DOHH2 (cell line): ENCODE measurements around the gene PTK7.

Experiments
- H3F3A ChIP-seq: fragments of 200-600 bp; sonication (generic), shearing (Covaris generic); 2 replicates; pipeline ENCODE4 v1.6.0; 2016; ENCODE audit warnings: antibody characterized with exemption, mild to moderate bottlenecking; ENCODE audit not compliant: control insufficient read depth, insufficient read depth
- H3K27ac ChIP-seq: fragments of 200-600 bp; sonication (generic); 2 replicates; pipeline ENCODE4 v1.5.1; 2014; ENCODE audit warnings: low read depth, mild to moderate bottlenecking, low read length, moderate library complexity
- H3K27me3 ChIP-seq: fragments of 200-600 bp; sonication (generic); 2 replicates; pipeline ENCODE4 v1.6.1; 2014; ENCODE audit warnings: mild to moderate bottlenecking, low read length, mixed read lengths; ENCODE audit not compliant: control insufficient read depth
- H3K36me3 ChIP-seq: fragments of 200-600 bp; sonication (generic); 2 replicates; pipeline ENCODE4 v1.6.1; 2014; ENCODE audit warnings: mild to moderate bottlenecking, low read length, moderate library complexity, mixed read lengths; ENCODE audit not compliant: control insufficient read depth
- H3K4me1 ChIP-seq: fragments of 200-600 bp; sonication (generic); 2 replicates; pipeline ENCODE4 v1.6.1; 2014; ENCODE audit warnings: mild to moderate bottlenecking, low read length, mixed read lengths; ENCODE audit not compliant: control insufficient read depth
- H3K4me2 ChIP-seq: fragments of 200-600 bp; sonication (generic); 2 replicates; pipeline ENCODE4 v1.6.0; 2014; ENCODE audit warnings: mild to moderate bottlenecking, low read length, moderate library complexity
- H3K4me3 ChIP-seq: fragments of 200-600 bp; sonication (generic); 2 replicates; pipeline ENCODE4 v1.5.1; 2014; ENCODE audit warnings: mild to moderate bottlenecking, low read length, mixed read lengths
- H3K79me2 ChIP-seq: fragments of 200-600 bp; sonication (generic); 2 replicates; pipeline ENCODE4 v1.6.1; 2014; ENCODE audit warnings: mild to moderate bottlenecking, low read length, mixed read lengths; ENCODE audit not compliant: control insufficient read depth
- H3K9me2 ChIP-seq: fragments of 200-600 bp; sonication (generic); replicated peaks from 2 replicates; pipeline ENCODE4 v1.6.1; 2014; ENCODE audit warnings: mild to moderate bottlenecking, low read length, mixed read lengths; ENCODE audit not compliant: control insufficient read depth
- H3K9me3 ChIP-seq: fragments of 200-600 bp; sonication (generic); 2 replicates; pipeline ENCODE4 v1.6.1; 2014; ENCODE audit warnings: antibody characterized with exemption, low read length, mixed read lengths; ENCODE audit not compliant: control insufficient read depth, insufficient read depth
- H4K20me1 ChIP-seq: fragments of 200-600 bp; sonication (generic); 2 replicates; pipeline ENCODE4 v1.6.0; 2014; ENCODE audit warnings: low read depth, mild to moderate bottlenecking, antibody characterized with exemption, low read length, moderate library complexity; ENCODE audit not compliant: control insufficient read depth, insufficient read depth
- CTCF ChIP-seq: fragments of 200-600 bp; sonication (generic); IDR thresholded peaks from one replicate; pipeline ENCODE4 v1.5.1; 2014; ENCODE audit warnings: antibody characterized with exemption, mild to moderate bottlenecking, low read depth, low read length; ENCODE audit not compliant: poor library complexity, severe bottlenecking
- EZH2phosphoT487 ChIP-seq: fragments of 200-600 bp; sonication (generic); IDR thresholded peaks from 2 replicates; pipeline ENCODE4 v1.6.1; 2017; ENCODE audit warnings: borderline replicate concordance, mild to moderate bottlenecking, antibody characterized with exemption, low read length, moderate library complexity, mixed read lengths

Gene PTK7

GRCh38 chr6:43053545-43054205 lies 22.4 kb upstream of the PTK7 start, which contains the start of gene CUL7:
CUL7 (minus strand) TSS chr6:43053851; CDS start chr6:43052788, 1,063 bp downstream.
- Histone ChIP-seq H3K79me2 (peaks cover 21% of the 10 kb centered on the region), H3F3A (peaks cover 9% of the 10 kb centered on the region), H3K4me2 (peak within 1 kb of the TSS; percentile 81), H3K4me3 (peak within 1 kb of the TSS; percentile 80), H4K20me1 (no peaks in the 10 kb centered on the region), H3K9me2 (no peaks in the 10 kb centered on the region), H3K27ac (peak within 1 kb of the TSS; percentile 33), H3K9me3 (no peaks in the 10 kb centered on the region), H3K4me1 (peaks cover 25% of the 10 kb centered on the region), H3K36me3 (peaks cover 22% of the 10 kb centered on the region), H3K27me3 (no peaks in the 10 kb centered on the region)
- no peak for TF ChIP-seq EZH2phosphoT487
- peak; percentile 14 for TF ChIP-seq CTCF

- H3K36me3 ChIP-seq: peaks cover 25% of the 10 kb centered on the region
- peaks cover 26% of the 10 kb centered on the region for H3K79me2 ChIP-seq
- H3F3A ChIP-seq: peaks cover 9% of the 10 kb centered on the region
- H3K9me2 ChIP-seq: no peaks in the 10 kb centered on the region
- peak overlapping the region; percentile 33 for H3K27ac ChIP-seq
- H4K20me1 ChIP-seq: no peaks in the 10 kb centered on the region
- no peaks in the 10 kb centered on the region for H3K9me3 ChIP-seq
- H3K4me3 ChIP-seq: peak overlapping the region; percentile 80
- H3K27me3 ChIP-seq: no peaks in the 10 kb centered on the region
- H3K4me1 ChIP-seq: peaks cover 25% of the 10 kb centered on the region
- peak overlapping the region; percentile 81 for H3K4me2 ChIP-seq
- TF ChIP-seq CTCF (no peak), EZH2phosphoT487 (no peak)
These were observed 21.7 kb upstream of the PTK7 start for GRCh38 chr6:43054206-43054943.

GRCh38 chr6:43055966-43056365 lies 20.1 kb upstream of the PTK7 start:
- Histone ChIP-seq H3K4me1 (peaks cover 32% of the 10 kb centered on the region), H3K36me3 (peaks cover 19% of the 10 kb centered on the region), H3K4me2 (no peak overlapping the region), H3K9me3 (no peaks in the 10 kb centered on the region), H3F3A (peaks cover 9% of the 10 kb centered on the region), H3K27ac (no peak overlapping the region), H3K27me3 (no peaks in the 10 kb centered on the region), H4K20me1 (no peaks in the 10 kb centered on the region), H3K4me3 (no peak overlapping the region), H3K9me2 (no peaks in the 10 kb centered on the region), H3K79me2 (peaks cover 26% of the 10 kb centered on the region)
- no peak for TF ChIP-seq EZH2phosphoT487
- no peak for TF ChIP-seq CTCF
